ENCODE measurements around the gene TPRA1. TPM values are rescaled to one million over a fixed set of nuclear protein-coding genes. Genes with fewer than 3 reads are reported as not detected.

TPRA1 gene
- total RNA-seq, 4 donors from 2014 or later: 19.9 to 43.1 (median 33.1) TPM

- Histone ChIP-seq H3K4me1 (peaks cover 10 to 24% (median 15%) of the 10 kb centered on the region in 4 donors), H3K36me3 (no peaks in the 10 kb centered on the region), H3K27ac (replicated peaks in 1 of 4) (no peak overlapping the region), H3K4me3 (no peak overlapping the region), H3K9me3 (no peaks in the 10 kb centered on the region), H3K27me3 (peaks cover 0 to under 1% (median 0%) of the 10 kb centered on the region in 4 donors)
- TF ChIP-seq POLR2A (IDR thresholded peaks at IDR 0.05; ENCODE audit: low read depth) (no peak), CTCF (IDR thresholded peaks at IDR 0.05) (no peak), EP300 (IDR thresholded peaks at IDR 0.05) (no peak), POLR2AphosphoS5 (IDR thresholded peaks at IDR 0.05) (no peak)
- WGBS: 81% methylated on average over 8 of the region's 14 CpGs
- no peak for DNase-seq (ENCODE audit: extremely low spot score)
- intact Hi-C loops (cut with DNase I): loop anchor here (10.0 kb wide), 1 partner anchor 558 kb away; the partner anchor contains the start of gene PLXNA1
These were observed 48.0 kb downstream of the TPRA1 start for GRCh38 chr3:127542441-127542952.

- H3K27ac ChIP-seq (replicated peaks in 1 of 4): no peak overlapping the region
- intact Hi-C loops (cut with DNase I): loop anchor here (10.0 kb wide), 1 partner anchor 557 kb away; the partner anchor contains the start of gene PLXNA1
- H3K27me3 ChIP-seq: peaks cover 0 to 11% (median 0%) of the 10 kb centered on the region in 4 donors
- no peak overlapping the region for H3K4me3 ChIP-seq
- no peaks in the 10 kb centered on the region for H3K36me3 ChIP-seq
- TF ChIP-seq POLR2A (IDR thresholded peaks at IDR 0.05; ENCODE audit: low read depth) (no peak), CTCF (IDR thresholded peaks at IDR 0.05) (no peak), EP300 (IDR thresholded peaks at IDR 0.05) (no peak), POLR2AphosphoS5 (IDR thresholded peaks at IDR 0.05) (no peak)
- H3K9me3 ChIP-seq: no peaks in the 10 kb centered on the region
- DNase-seq (ENCODE audit: extremely low spot score): no peak
- peaks cover 0 to 12% (median 5%) of the 10 kb centered on the region in 4 donors for H3K4me1 ChIP-seq
- 89% methylated on average over 5 of the region's 5 CpGs for WGBS
These were observed 49.2 kb downstream of the TPRA1 start for GRCh38 chr3:127541320-127541719.

- intact Hi-C loops (cut with DNase I): loop anchor here (10.0 kb wide), 1 partner anchor 555 kb away; the partner anchor contains the start of gene PLXNA1
- Histone ChIP-seq H3K4me3 (no peak overlapping the region), H3K4me1 (peaks cover 0 to 5% (median 2%) of the 10 kb centered on the region in 4 donors), H3K27me3 (peaks cover 0 to 12% (median 0%) of the 10 kb centered on the region in 4 donors), H3K36me3 (no peaks in the 10 kb centered on the region), H3K9me3 (no peaks in the 10 kb centered on the region), H3K27ac (replicated peaks in 1 of 4) (no peak overlapping the region)
- DNase-seq (ENCODE audit: extremely low spot score): no peak
- TF ChIP-seq CTCF (IDR thresholded peaks at IDR 0.05): no peak
- no peak for TF ChIP-seq POLR2AphosphoS5 (IDR thresholded peaks at IDR 0.05)
- no peak for TF ChIP-seq EP300 (IDR thresholded peaks at IDR 0.05)
- TF ChIP-seq POLR2A (IDR thresholded peaks at IDR 0.05; ENCODE audit: low read depth): no peak
- WGBS: 68% methylated on average over 9 of the region's 17 CpGs
These were observed 51.0 kb downstream of the TPRA1 start for GRCh38 chr3:127539366-127540060.

GRCh38 chr3:127538569-127538968 lies 52.0 kb downstream of the TPRA1 start:
- 76% methylated on average over 5 of the region's 5 CpGs for WGBS
- Histone ChIP-seq H3K27ac (replicated peaks in 1 of 4) (no peak overlapping the region), H3K27me3 (peaks cover 0 to 12% (median 0%) of the 10 kb centered on the region in 4 donors), H3K4me3 (no peak overlapping the region), H3K36me3 (no peaks in the 10 kb centered on the region), H3K9me3 (no peaks in the 10 kb centered on the region), H3K4me1 (no peaks in the 10 kb centered on the region)
- TF ChIP-seq EP300 (IDR thresholded peaks at IDR 0.05): no peak
- TF ChIP-seq POLR2A (IDR thresholded peaks at IDR 0.05; ENCODE audit: low read depth): no peak
- no peak for TF ChIP-seq POLR2AphosphoS5 (IDR thresholded peaks at IDR 0.05)
- no peak for TF ChIP-seq CTCF (IDR thresholded peaks at IDR 0.05)
- DNase-seq (ENCODE audit: extremely low spot score): no peak
- intact Hi-C loops (cut with DNase I): no loop called here

Measured in esophagus muscularis mucosa (tissue), 4 donors.